Measurements from ENCODE around the gene CRKL. TPM values are rescaled to one million over a fixed set of nuclear protein-coding genes. Genes with fewer than 3 reads are reported as not detected.
"Not testable (repeated sequence)": the region's sequence is repeated elsewhere in the genome, so short reads cannot be mapped to it uniquely, and the experiment has no call there.

CRKL gene
- total and polyA plus RNA-seq, 2 of the 4 experiments (the other 2 are of a cell fraction) = 20.6 to 35.5 TPM

DNA sequence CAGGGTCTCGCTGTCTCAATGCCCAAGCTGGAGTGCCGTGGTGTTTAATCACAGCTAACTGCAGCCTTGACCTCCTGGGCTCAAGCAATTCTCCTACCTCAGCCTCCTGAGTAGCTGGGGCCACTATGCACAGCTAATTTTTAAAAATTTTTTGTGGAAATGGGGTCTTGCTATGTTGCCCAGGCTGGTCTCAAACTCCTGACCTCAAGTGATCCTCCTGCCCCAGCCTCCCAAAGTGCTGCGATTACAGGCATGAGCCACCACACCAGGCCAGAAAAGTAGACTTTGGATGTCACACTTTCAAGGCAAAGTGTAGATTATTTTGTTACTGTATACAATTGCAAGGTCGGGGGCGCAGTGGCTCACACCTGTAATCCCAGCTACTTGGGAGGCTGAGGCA is 8.5 kb upstream of the CRKL start:
- CTCF ChIA-PET = interaction anchor here (0.7 kb wide), 1 partner anchor 17 kb away, joined by 6 read pairs; no protein-coding TSS in a partner anchor
- H3K56ac ChIP-seq (ENCODE audit: extremely low read depth, insufficient read depth, low read length); H3K4ac ChIP-seq (ENCODE audit: low read depth, low read length); H2AK5ac ChIP-seq (ENCODE audit: low read depth, low read length); H3K9ac ChIP-seq (ENCODE audit: low read depth, low read length); ATAC-seq (ENCODE audit: low read depth); DNase-seq; H4K20me1 ChIP-seq (ENCODE audit: insufficient read depth, low read length); H2BK15ac ChIP-seq (ENCODE audit: low read depth, low read length); BruUV-seq (replicated peaks); H3K23ac ChIP-seq (ENCODE audit: low read depth, low read length); H4K5ac ChIP-seq (ENCODE audit: low read depth, low read length); intact Hi-C loops (cut with micrococcal nuclease); H3K9me3 ChIP-seq (ENCODE audit: control insufficient read depth, insufficient read depth, low read length); H2BK20ac ChIP-seq (ENCODE audit: low read depth, low read length); H3K27me3 ChIP-seq (ENCODE audit: control insufficient read depth, insufficient read depth, low read length); dilution Hi-C loops (cut with HindIII; ENCODE audit: low sequenced_read_pairs, unreplicated experiment); H3K14ac ChIP-seq (replicated peaks; ENCODE audit: low read depth, low read length); H3K9me1 ChIP-seq (ENCODE audit: insufficient read depth, low read length); H2BK5ac ChIP-seq (ENCODE audit: low read depth, low read length, poor library complexity, severe bottlenecking); H3K27ac ChIP-seq (ENCODE audit: insufficient read depth, low read length); H2BK120ac ChIP-seq (ENCODE audit: low read depth, low read length); H3K4me3 ChIP-seq (ENCODE audit: insufficient read depth, low read depth, low read length); H2AK9ac ChIP-seq (replicated peaks; ENCODE audit: low read depth, low read length, poor library complexity); H3K4me2 ChIP-seq (ENCODE audit: low read depth, low read length); H4K8ac ChIP-seq (ENCODE audit: low read depth in 2 of 2, low read length in 2 of 2); H2AFZ ChIP-seq (replicated peaks; ENCODE audit: low read length, poor library complexity); in situ Hi-C loops (cut with MboI; ENCODE audit: low sequenced_read_pairs); H4K91ac ChIP-seq (ENCODE audit: insufficient read depth, low read depth, low read length); H3K18ac ChIP-seq (ENCODE audit: low read depth, low read length); H3K36me3 ChIP-seq (ENCODE audit: control insufficient read depth, insufficient read depth, low read length); H3K79me1 ChIP-seq (ENCODE audit: low read depth in 1 of 2, low read length in 2 of 2); POLR2A ChIA-PET (ENCODE audit: unreplicated experiment): not testable (repeated sequence)
- WGBS, 2 experiments (ENCODE audit: extremely low coverage in 2 of 2, insufficient read length in 1 of 2) = no CpG with 5 or more reads among the region's 5 CpGs
- peaks cover 12% of the 10 kb centered on the region for H3K4me1 ChIP-seq (ENCODE audit: control insufficient read depth, insufficient read depth, low read length)

All from IMR-90 (cell line).